ENCODE data around the gene CDC42SE2. TPM values are rescaled to one million over a fixed set of nuclear protein-coding genes. Genes with fewer than 3 reads are reported as not detected.
"Not testable (repeated sequence)": the region's sequence is repeated elsewhere in the genome, so short reads cannot be mapped to it uniquely, and the experiment has no call there.

Gene CDC42SE2
- total and polyA plus RNA-seq, 3 experiments from 2014 or later, result 125 to 460 (median 131) TPM

DNA sequence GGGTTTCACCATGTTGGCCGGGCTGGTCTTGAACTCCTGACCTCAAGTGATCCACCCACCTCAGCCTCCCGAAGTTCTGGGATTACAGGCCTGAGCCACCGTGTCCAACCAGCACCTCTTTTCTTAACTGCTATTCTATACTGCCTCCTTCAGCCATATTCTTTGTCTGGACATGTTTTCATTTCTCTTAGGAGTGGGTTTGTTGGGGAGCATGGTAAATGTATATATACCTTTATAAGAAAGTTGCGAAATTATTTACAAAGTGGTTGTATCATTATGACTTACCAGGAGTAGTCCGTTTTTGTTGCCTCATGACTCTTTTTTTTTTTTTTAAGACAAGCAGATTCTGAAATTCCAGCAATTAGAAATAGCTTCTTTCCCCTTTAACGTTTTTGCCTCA, 38.7 kb downstream of the CDC42SE2 start:
- H3K4me3 Mint-ChIP-seq, result peak overlapping the region in 6 of 7 donors; percentile 1 to 35 (median 1)
- Histone ChIP-seq H3K27ac (ENCODE audit: low read depth, low read length) (no peak overlapping the region), H3K27me3 (ENCODE audit: insufficient read depth, low read length, poor library complexity, severe bottlenecking) (no peaks in the 10 kb centered on the region), H3K4me1 (ENCODE audit: insufficient read depth, low read length) (peaks cover 71% of the 10 kb centered on the region), H3K4me3 (ENCODE audit: low read length) (no peak overlapping the region), H3K36me3 (ENCODE audit: insufficient read depth, low read length) (no peaks in the 10 kb centered on the region), H3K9me3 (ENCODE audit: low read length) (no peaks in the 10 kb centered on the region)
- ChIA-PET CTCF (interaction anchor here (1.3 to 1.5 kb wide), 2 partner anchors 15 to 36 kb away, joined by 4 read pairs; no protein-coding TSS in a partner anchor), POLR2A (interaction anchor here (1.1 kb wide), 1 partner anchor 8 kb away, joined by 6 read pairs; no protein-coding TSS in a partner anchor)
- H3K9me3 Mint-ChIP-seq, result no peaks in the 10 kb centered on the region
- H3K27me3 Mint-ChIP-seq, result no peaks in the 10 kb centered on the region
- DNase-seq, result no peak
- peaks cover 0 to 58% (median 9%) of the 10 kb centered on the region in 3 donors for H3K36me3 Mint-ChIP-seq
- peak overlapping the region in 7 of 8 donors; percentile 3 to 73 (median 51) for H3K27ac Mint-ChIP-seq
- H3K4me1 Mint-ChIP-seq, result peaks cover 65 to 83% (median 81%) of the 10 kb centered on the region in 3 donors

DNA sequence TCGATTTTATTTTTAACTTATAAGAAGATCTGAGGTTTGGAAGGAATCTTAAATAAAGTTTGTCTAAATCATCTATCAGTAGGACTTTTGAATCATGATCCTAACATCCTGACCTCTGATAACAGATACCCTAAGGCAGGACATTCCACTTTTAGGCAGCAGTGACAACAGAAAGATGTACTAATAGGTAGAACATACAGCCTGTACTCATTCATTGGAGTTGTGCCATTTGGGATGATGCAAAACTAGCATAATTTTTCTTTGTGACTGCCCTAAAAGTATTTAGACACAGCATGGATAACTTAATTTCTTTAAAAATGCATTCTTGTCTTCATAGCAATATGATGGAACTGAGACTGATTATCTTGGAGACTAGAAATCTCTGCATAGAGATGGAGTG, 39.7 kb downstream of the CDC42SE2 start:
- Histone ChIP-seq H3K36me3 (ENCODE audit: insufficient read depth, low read length) (no peaks in the 10 kb centered on the region), H3K27me3 (ENCODE audit: insufficient read depth, low read length, poor library complexity, severe bottlenecking) (no peaks in the 10 kb centered on the region), H3K4me1 (ENCODE audit: insufficient read depth, low read length) (peaks cover 63% of the 10 kb centered on the region), H3K27ac (ENCODE audit: low read depth, low read length) (no peak overlapping the region), H3K4me3 (ENCODE audit: low read length) (no peak overlapping the region), H3K9me3 (ENCODE audit: low read length) (no peaks in the 10 kb centered on the region)
- H3K36me3 Mint-ChIP-seq, result peaks cover 0 to 56% (median 9%) of the 10 kb centered on the region in 3 donors
- POLR2A ChIA-PET, result interaction anchor here (1.1 kb wide), 1 partner anchor 9 kb away, joined by 6 read pairs; no protein-coding TSS in a partner anchor
- CTCF ChIA-PET, result no interaction called here
- no peaks in the 10 kb centered on the region for H3K9me3 Mint-ChIP-seq
- peak overlapping the region in 2 of 7 donors; percentile 0 to 21 for H3K4me3 Mint-ChIP-seq
- DNase-seq, result no peak
- no peaks in the 10 kb centered on the region for H3K27me3 Mint-ChIP-seq
- peaks cover 66 to 83% (median 80%) of the 10 kb centered on the region in 3 donors for H3K4me1 Mint-ChIP-seq
- peak overlapping the region in 7 of 8 donors; percentile 3 to 61 (median 40) for H3K27ac Mint-ChIP-seq

DNA sequence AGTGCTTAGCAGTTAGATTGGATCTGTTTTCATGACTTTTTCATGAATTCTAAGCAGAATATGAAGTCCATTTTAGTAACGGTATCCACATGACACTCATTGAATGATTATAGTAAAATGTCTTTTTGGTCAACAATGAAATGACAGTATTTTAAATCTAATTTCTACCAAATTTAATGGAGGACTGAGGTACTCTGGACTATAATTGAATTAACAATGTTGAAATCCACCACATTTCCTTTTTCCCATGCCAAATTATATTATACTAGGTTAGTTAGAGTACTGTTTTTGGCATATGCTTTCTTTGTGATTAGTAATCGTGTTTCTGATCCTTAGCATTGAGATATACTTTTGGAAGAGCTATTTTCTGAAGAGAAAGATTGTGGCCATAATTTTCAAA, 40.6 kb downstream of the CDC42SE2 start:
- Histone ChIP-seq H3K4me1 (ENCODE audit: insufficient read depth, low read length) (peaks cover 54% of the 10 kb centered on the region), H3K4me3 (ENCODE audit: low read length) (no peak overlapping the region), H3K27me3 (ENCODE audit: insufficient read depth, low read length, poor library complexity, severe bottlenecking) (no peaks in the 10 kb centered on the region), H3K9me3 (ENCODE audit: low read length) (no peaks in the 10 kb centered on the region), H3K27ac (ENCODE audit: low read depth, low read length) (no peak overlapping the region), H3K36me3 (ENCODE audit: insufficient read depth, low read length) (no peaks in the 10 kb centered on the region)
- H3K27me3 Mint-ChIP-seq, result no peaks in the 10 kb centered on the region
- no peak for DNase-seq
- CTCF ChIA-PET, result interaction anchor here (1.0 kb wide), 1 partner anchor 78 kb away, joined by 3 read pairs; no protein-coding TSS in a partner anchor
- POLR2A ChIA-PET, result interaction anchor here (1.3 kb wide), 1 partner anchor 9 kb away, joined by 4 read pairs; no protein-coding TSS in a partner anchor
- peak overlapping the region in 6 of 7 donors; percentile 16 to 79 (median 44) for H3K4me3 Mint-ChIP-seq
- H3K9me3 Mint-ChIP-seq, result no peaks in the 10 kb centered on the region
- H3K27ac Mint-ChIP-seq, result peak overlapping the region; percentile 3 to 89 (median 44)
- peaks cover 0 to 48% (median 4%) of the 10 kb centered on the region in 3 donors for H3K36me3 Mint-ChIP-seq
- H3K4me1 Mint-ChIP-seq, result peaks cover 59 to 80% (median 76%) of the 10 kb centered on the region in 3 donors

DNA sequence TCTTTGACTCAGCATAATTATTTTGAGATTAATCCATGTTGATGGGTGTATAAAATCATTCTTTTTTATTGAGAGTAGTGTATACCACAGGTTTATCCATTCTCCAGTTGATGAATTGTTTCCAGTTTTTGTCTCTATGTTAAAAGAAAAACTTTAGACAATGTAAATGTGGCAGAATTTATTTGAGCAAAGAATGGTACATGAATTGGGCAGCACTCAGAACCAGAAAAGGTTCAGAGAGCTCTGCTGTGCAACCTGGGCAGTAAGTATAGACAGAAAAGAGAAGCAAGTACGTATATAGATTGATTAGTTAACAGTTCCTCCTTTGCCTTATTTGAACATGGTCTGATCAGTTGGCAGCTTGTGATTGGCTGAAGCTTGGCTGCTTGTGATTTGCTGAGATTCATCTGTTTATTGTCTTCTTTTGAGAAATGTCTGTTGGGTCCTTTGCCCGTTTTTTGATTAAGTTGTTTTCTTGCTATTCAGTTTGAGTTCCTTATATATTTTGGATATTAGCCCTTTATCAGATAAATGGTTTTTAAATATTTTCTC, 41.4 kb downstream of the CDC42SE2 start:
- H3K27ac Mint-ChIP-seq, result peak overlapping the region in 7 of 8 donors; percentile 58 to 89 (median 64)
- Histone ChIP-seq H3K9me3 (ENCODE audit: low read length) (no peaks in the 10 kb centered on the region), H3K4me3 (ENCODE audit: low read length) (no peak overlapping the region), H3K27me3 (ENCODE audit: insufficient read depth, low read length, poor library complexity, severe bottlenecking) (no peaks in the 10 kb centered on the region), H3K4me1 (ENCODE audit: insufficient read depth, low read length) (peaks cover 46% of the 10 kb centered on the region), H3K27ac (ENCODE audit: low read depth, low read length) (no peak overlapping the region), H3K36me3 (ENCODE audit: insufficient read depth, low read length) (no peaks in the 10 kb centered on the region)
- H3K36me3 Mint-ChIP-seq, result peaks cover 0 to 40% (median 6%) of the 10 kb centered on the region in 3 donors
- DNase-seq, result no peak
- ChIA-PET CTCF (interaction anchor here (0.9 to 1.3 kb wide), 2 partner anchors 10 to 40 kb away, joined by 3 read pairs; no protein-coding TSS in a partner anchor), POLR2A (interaction anchor here (1.3 kb wide), 1 partner anchor 8 kb away, joined by 4 read pairs; no protein-coding TSS in a partner anchor)
- peaks cover 55 to 78% (median 76%) of the 10 kb centered on the region in 3 donors for H3K4me1 Mint-ChIP-seq
- peak overlapping the region in 6 of 7 donors; percentile 15 to 67 (median 36) for H3K4me3 Mint-ChIP-seq
- no peaks in the 10 kb centered on the region for H3K9me3 Mint-ChIP-seq
- no peaks in the 10 kb centered on the region for H3K27me3 Mint-ChIP-seq

DNA sequence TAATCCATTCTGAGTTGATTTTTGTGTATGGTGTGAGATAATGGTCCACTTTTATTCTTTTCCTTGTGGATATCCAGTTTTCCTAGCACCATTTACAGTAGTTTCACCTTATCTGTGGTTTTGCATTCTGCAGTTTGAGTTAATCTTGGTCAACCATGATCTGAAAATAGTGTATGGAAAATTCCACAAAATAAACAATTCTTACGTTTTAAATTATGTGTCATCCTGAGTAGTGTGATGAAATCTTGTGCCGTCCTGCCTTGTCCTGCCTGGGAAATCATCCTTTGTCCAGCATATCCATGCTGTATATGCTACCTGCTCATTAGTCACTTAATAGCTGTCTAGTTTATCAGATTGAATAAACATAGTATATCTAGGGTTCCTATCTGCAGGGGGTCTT, 42.1 kb downstream of the CDC42SE2 start:
- Histone ChIP-seq H3K36me3 (ENCODE audit: insufficient read depth, low read length) (no peaks in the 10 kb centered on the region), H3K9me3 (ENCODE audit: low read length) (no peaks in the 10 kb centered on the region), H3K27ac (ENCODE audit: low read depth, low read length) (no peak overlapping the region), H3K27me3 (ENCODE audit: insufficient read depth, low read length, poor library complexity, severe bottlenecking) (no peaks in the 10 kb centered on the region), H3K4me3 (ENCODE audit: low read length) (peak overlapping the region; percentile 34), H3K4me1 (ENCODE audit: insufficient read depth, low read length) (peaks cover 41% of the 10 kb centered on the region)
- CTCF ChIA-PET, result interaction anchor here (1.3 kb wide), 1 partner anchor 10 kb away, joined by 3 read pairs; no protein-coding TSS in a partner anchor
- Mint-ChIP-seq H3K4me1 (peaks cover 56 to 79% (median 78%) of the 10 kb centered on the region in 3 donors), H3K27ac (peak overlapping the region; percentile 43 to 89 (median 71)), H3K4me3 (peak overlapping the region; percentile 1 to 67 (median 42)), H3K27me3 (no peaks in the 10 kb centered on the region), H3K9me3 (no peaks in the 10 kb centered on the region), H3K36me3 (peaks cover 0 to 37% (median 6%) of the 10 kb centered on the region in 3 donors)
- POLR2A ChIA-PET, result no interaction called here
- DNase-seq, result no peak

DNA sequence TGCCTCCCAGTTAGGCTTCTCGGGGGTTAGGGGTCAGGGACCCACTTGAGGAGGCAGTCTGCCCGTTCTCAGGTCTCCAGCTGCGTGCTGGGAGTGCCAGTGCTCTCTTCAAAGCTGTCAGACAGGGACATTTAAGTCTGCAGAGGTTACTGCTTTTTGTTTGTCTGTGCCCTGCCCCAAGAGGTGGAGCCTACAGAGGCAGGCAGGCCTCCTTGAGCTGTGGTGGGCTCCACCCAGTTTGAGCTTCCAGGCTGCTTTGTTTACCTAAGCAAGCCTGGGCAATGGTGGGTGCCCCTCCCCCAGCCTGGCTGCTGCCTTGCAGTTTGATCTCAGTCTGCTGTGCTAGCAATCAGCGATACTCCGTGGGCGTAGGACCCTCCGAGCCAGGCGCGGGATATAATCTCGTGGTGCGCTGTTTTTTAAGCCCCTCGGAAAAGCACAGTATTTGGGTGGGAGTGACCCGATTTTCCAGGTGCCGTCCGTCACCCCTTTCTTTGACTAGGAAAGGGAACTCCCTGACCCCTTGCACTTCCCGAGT, 48.5 kb downstream of the CDC42SE2 start:
- POLR2A ChIA-PET, result interaction anchor here (0.6 to 1.6 kb wide), 4 partner anchors 8 to 181 kb away, joined by 3 to 4 read pairs (median 4); no protein-coding TSS in a partner anchor
- H3K4me3 ChIP-seq (ENCODE audit: low read length); H3K27me3 Mint-ChIP-seq; H3K27ac ChIP-seq (ENCODE audit: low read depth, low read length); H3K27me3 ChIP-seq (ENCODE audit: insufficient read depth, low read length, poor library complexity, severe bottlenecking); H3K9me3 ChIP-seq (ENCODE audit: low read length); H3K9me3 Mint-ChIP-seq: not testable (repeated sequence)
- peaks cover 76 to 87% (median 86%) of the 10 kb centered on the region in 3 donors for H3K4me1 Mint-ChIP-seq
- peak overlapping the region; percentile 93 to 98 (median 98) for H3K27ac Mint-ChIP-seq
- Histone ChIP-seq H3K36me3 (ENCODE audit: insufficient read depth, low read length) (peaks cover 13% of the 10 kb centered on the region), H3K4me1 (ENCODE audit: insufficient read depth, low read length) (peaks cover 41% of the 10 kb centered on the region)
- peak overlapping the region; percentile 88 to 95 (median 92) for H3K4me3 Mint-ChIP-seq
- peak; percentile 30 to 86 (median 68) for DNase-seq
- peaks cover 4 to 31% (median 5%) of the 10 kb centered on the region in 3 donors for H3K36me3 Mint-ChIP-seq
- CTCF ChIA-PET, result interaction anchor here (1.2 to 3.3 kb wide), 3 partner anchors 25 to 70 kb away, joined by 3 to 11 read pairs (median 3); no protein-coding TSS in a partner anchor

DNA sequence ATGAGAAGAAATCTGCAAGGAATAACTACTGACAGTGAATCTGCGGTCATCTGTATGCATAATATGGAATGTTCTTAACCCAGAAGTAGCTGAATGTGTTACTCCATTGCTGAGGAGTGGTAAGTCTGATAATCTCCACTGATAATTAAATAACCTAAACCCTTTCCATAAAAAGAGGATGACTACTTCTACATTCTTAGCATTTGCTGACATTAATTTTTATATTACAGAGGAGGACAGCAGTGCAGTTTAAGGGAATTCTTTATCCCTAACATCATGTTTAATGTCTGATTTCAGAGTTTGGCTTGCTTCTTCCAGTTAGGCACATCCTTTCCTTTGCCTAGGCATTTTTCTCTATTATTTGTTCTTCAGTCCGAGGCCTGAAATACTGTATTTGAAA, 52.2 kb downstream of the CDC42SE2 start:
- no peak for DNase-seq
- peaks cover 9 to 53% (median 15%) of the 10 kb centered on the region in 3 donors for H3K36me3 Mint-ChIP-seq
- CTCF ChIA-PET, result interaction anchor here (0.6 to 1.3 kb wide), 3 partner anchors 26 to 66 kb away, joined by 3 read pairs; no protein-coding TSS in a partner anchor
- Histone ChIP-seq H3K4me1 (ENCODE audit: insufficient read depth, low read length) (peaks cover 46% of the 10 kb centered on the region), H3K36me3 (ENCODE audit: insufficient read depth, low read length) (peaks cover 24% of the 10 kb centered on the region), H3K9me3 (ENCODE audit: low read length) (no peaks in the 10 kb centered on the region), H3K4me3 (ENCODE audit: low read length) (no peak overlapping the region), H3K27ac (ENCODE audit: low read depth, low read length) (no peak overlapping the region), H3K27me3 (ENCODE audit: insufficient read depth, low read length, poor library complexity, severe bottlenecking) (no peaks in the 10 kb centered on the region)
- H3K4me3 Mint-ChIP-seq, result peak overlapping the region in 3 of 7 donors; percentile 16 to 46 (median 31)
- POLR2A ChIA-PET, result interaction anchor here (2.8 kb wide), 1 partner anchor 50 kb away, joined by 12 read pairs; no protein-coding TSS in a partner anchor
- peaks cover 78 to 92% (median 87%) of the 10 kb centered on the region in 3 donors for H3K4me1 Mint-ChIP-seq
- H3K27me3 Mint-ChIP-seq, result peaks cover 0 to 5% of the 10 kb centered on the region in 2 donors
- peak overlapping the region in 6 of 8 donors; percentile 11 to 98 (median 56) for H3K27ac Mint-ChIP-seq
- H3K9me3 Mint-ChIP-seq, result peaks cover 0 to under 1% (median 0%) of the 10 kb centered on the region in 5 donors
